Kidney (tissue), 14 donors: ENCODE measurements around the gene ADGRL3. TPM values are rescaled to one million over a fixed set of nuclear protein-coding genes. Genes with fewer than 3 reads are reported as not detected.

ENCODE experiments used
- DNase-seq, 5 donors: peaks; one replicate each; pipeline ENCODE4 v3.0.0-alpha.2; 2013 to 2020
- FAIRE-seq: peaks from 2 replicates; lab custom pipeline; 2012; peaks lifted over from hg19 to GRCh38; lab: Jason Lieb, UNC
- H3K27ac ChIP-seq, 2 donors: one replicate each; pipeline ENCODE4 v1.7.0; 2013; ENCODE audit warnings: low read depth in 2 of 2, low read length in 2 of 2, inconsistent platforms in 1 of 2
- H3K27me3 ChIP-seq: one replicate; pipeline ENCODE4 v1.7.1; 2013; ENCODE audit warnings: low read length, inconsistent platforms; ENCODE audit not compliant: control insufficient read depth, insufficient read depth
- H3K36me3 ChIP-seq, 3 donors: one replicate each; pipeline versions ENCODE4 v1.7.0 to v1.7.1; 2013; ENCODE audit warnings: low read length in 3 of 3, control low read depth in 1 of 3, inconsistent platforms in 1 of 3; ENCODE audit not compliant: insufficient read depth in 3 of 3, control insufficient read depth in 2 of 3
- H3K4me1 ChIP-seq, 3 donors: one replicate each; pipeline versions ENCODE4 v1.7.0 to v1.7.1; 2013; ENCODE audit warnings: low read length in 3 of 3, inconsistent platforms in 1 of 3, low read depth in 1 of 3; ENCODE audit not compliant: control insufficient read depth in 2 of 3, insufficient read depth in 2 of 3
- H3K4me3 ChIP-seq, 3 donors: one replicate each; pipeline versions ENCODE4 v1.7.0 to v1.8.1; 2013; ENCODE audit warnings: low read length in 3 of 3, control low read depth in 1 of 3, inconsistent platforms in 1 of 3
- H3K9ac ChIP-seq, 3 donors: one replicate each; pipeline versions ENCODE4 v1.7.0 to v1.7.1; 2013; ENCODE audit warnings: low read length in 3 of 3, control low read depth in 1 of 3, inconsistent platforms in 1 of 3
- H3K9me3 ChIP-seq, 3 donors: one replicate each; pipeline versions ENCODE4 v1.7.0 to v1.7.1; 2013; ENCODE audit warnings: low read length in 3 of 3, control low read depth in 1 of 3, inconsistent platforms in 1 of 3; ENCODE audit not compliant: control insufficient read depth in 2 of 3, insufficient read depth in 1 of 3
- CTCF ChIP-seq: IDR thresholded peaks from 3 replicates; pipeline ENCODE4 v1.5.1; 2012; ENCODE audit warnings: mild to moderate bottlenecking, moderate library complexity, borderline replicate concordance; ENCODE audit not compliant: insufficient read depth; ENCODE audit errors: extremely low read depth
- intact Hi-C: fragments of 100-400 bp; cut with DNase I; formaldehyde crosslinking; loops from one replicate; pipeline ENCODE4 v1.11.1; 2022
- polyA plus RNA-seq: library from polyadenylated mRNA; stranded (reverse); fragments of 350-450 nt; fragmentation: Illumina TruSeq; extraction: RNeasy Lipid Tissue Mini Kit (QIAGEN cat#74804); gene quantifications from one replicate; pipeline ENCODE4 v1.2.3, GENCODE V29; 2014; ENCODE audit warnings: low read depth, low replicate concordance; ENCODE audit not compliant: insufficient read depth
- total RNA-seq: library from RNA; stranded (reverse); fragmentation: NEBNext Ultra II Directional; extraction: Animal tissue kit (Norgen Biotek cat#: 25700); gene quantifications from one replicate; pipeline ENCODE4 v1.2.1, GENCODE V29; 2021
- donor health status: control.
- donor health status: control.
- donor health status: control.
- donor health status: control.
- donor health status: control.
- donor health status: DM: yes; HTN: yes; CAD: no.
- donor health status: Normal renal cell carcinoma (clear cell type).

Gene ADGRL3
- total and polyA plus RNA-seq, 2 donors from 2014 or later: 1.3 to 8.9 TPM

DNA sequence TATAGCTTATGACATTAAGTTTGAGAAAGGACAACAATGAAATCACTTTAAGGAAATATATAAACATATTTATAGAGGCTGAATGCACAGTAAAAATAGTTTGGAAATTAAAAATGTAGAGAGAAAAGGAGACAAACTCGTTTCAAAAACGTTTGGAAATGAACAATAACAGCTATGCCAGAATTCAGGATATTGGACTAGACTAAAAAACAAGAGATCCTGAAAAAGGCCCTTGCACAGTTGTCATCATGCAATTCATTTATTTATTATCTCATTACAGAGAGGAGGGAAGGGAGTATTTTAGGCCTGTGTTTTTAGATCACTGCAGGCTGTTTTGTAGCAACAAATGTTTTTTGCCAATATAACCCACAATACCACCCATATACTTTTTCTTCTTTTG, 527.2 kb downstream of the ADGRL3 start:
- no peaks in the 10 kb centered on the region for H3K9me3 ChIP-seq
- H3K27me3 ChIP-seq: no peaks in the 10 kb centered on the region
- H3K9ac ChIP-seq: no peak overlapping the region
- intact Hi-C loops: no loop called here
- no peak for TF ChIP-seq CTCF
- H3K27ac ChIP-seq: no peak overlapping the region
- no peak for FAIRE-seq
- no peaks in the 10 kb centered on the region for H3K4me1 ChIP-seq
- no peak for DNase-seq
- H3K4me3 ChIP-seq: no peak overlapping the region
- no peaks in the 10 kb centered on the region for H3K36me3 ChIP-seq

DNA sequence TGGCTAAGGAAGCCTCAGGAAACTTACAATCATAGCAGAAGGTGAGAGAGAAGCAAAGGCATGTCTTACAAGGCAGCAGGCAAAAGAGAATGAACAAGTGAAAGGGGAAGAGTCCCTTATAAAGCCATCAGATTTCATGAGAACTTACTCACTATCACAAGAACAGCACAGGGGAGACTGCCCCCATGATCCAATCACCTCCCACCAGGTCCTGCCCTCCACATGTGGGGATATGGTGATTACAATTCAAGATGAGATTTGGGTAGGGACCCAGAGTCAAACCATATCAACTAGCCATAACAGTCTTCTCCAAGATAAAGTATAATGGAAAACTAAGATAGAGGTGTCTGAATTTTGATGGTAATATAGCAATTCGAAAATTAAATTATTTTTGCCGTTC, 534.3 kb downstream of the ADGRL3 start:
- H3K9ac ChIP-seq: no peak overlapping the region
- no peak for DNase-seq
- H3K4me3 ChIP-seq: no peak overlapping the region
- no peak for FAIRE-seq
- H3K4me1 ChIP-seq: no peaks in the 10 kb centered on the region
- no peaks in the 10 kb centered on the region for H3K9me3 ChIP-seq
- H3K27me3 ChIP-seq: no peaks in the 10 kb centered on the region
- peaks cover 0 to 3% (median 0%) of the 10 kb centered on the region in 3 donors for H3K36me3 ChIP-seq
- TF ChIP-seq CTCF: no peak
- H3K27ac ChIP-seq: no peak overlapping the region
- intact Hi-C loops: no loop called here

GRCh38 chr4:61739887-61740286, 539.8 kb downstream of the ADGRL3 start:
- Histone ChIP-seq H3K27ac (no peak overlapping the region), H3K4me1 (no peaks in the 10 kb centered on the region), H3K27me3 (no peaks in the 10 kb centered on the region), H3K9me3 (no peaks in the 10 kb centered on the region), H3K4me3 (no peak overlapping the region), H3K36me3 (no peaks in the 10 kb centered on the region), H3K9ac (no peak overlapping the region)
- FAIRE-seq (no peak), DNase-seq (no peak)
- TF ChIP-seq CTCF: no peak
- intact Hi-C loops: no loop called here

DNA sequence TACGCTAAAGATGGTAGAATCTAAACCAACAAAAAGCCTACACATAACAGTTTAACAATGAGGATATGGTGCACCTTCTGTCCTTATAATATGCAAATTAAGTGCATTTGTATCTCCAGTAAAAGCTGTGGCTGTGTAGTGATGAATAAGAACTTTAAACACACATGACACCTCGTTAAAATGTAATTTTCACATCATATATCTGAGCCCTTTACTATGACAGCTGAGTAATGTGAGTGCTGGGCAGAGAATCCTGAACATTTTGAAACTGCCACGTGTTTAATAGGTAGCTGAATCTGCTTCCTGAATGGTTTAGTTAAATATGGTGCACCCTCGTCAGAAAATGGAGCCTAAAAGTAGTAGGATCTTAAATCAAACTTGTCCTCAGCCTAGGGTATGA, 540.8 kb downstream of the ADGRL3 start:
- Histone ChIP-seq H3K27ac (no peak overlapping the region), H3K4me3 (no peak overlapping the region), H3K4me1 (no peaks in the 10 kb centered on the region), H3K9me3 (no peaks in the 10 kb centered on the region), H3K27me3 (no peaks in the 10 kb centered on the region), H3K36me3 (no peaks in the 10 kb centered on the region), H3K9ac (no peak overlapping the region)
- DNase-seq (no peak), FAIRE-seq (no peak)
- TF ChIP-seq CTCF: no peak
- intact Hi-C loops: no loop called here
